ENCODE data around the gene TMEM217.

TMEM217 gene

GRCh38 chr6:37284781-37285180, 26.8 kb upstream of the TMEM217 start:
- Histone ChIP-seq H3K27me3 (ENCODE audit: low read length) (no peaks in the 10 kb centered on the region), H3K27ac (ENCODE audit: low read depth, low read length) (no peak overlapping the region), H3K36me3 (ENCODE audit: low read length) (no peaks in the 10 kb centered on the region), H2AFZ (ENCODE audit: low read depth, low read length, severe bottlenecking) (no peak overlapping the region), H4K20me1 (ENCODE audit: low read depth, low read length) (no peaks in the 10 kb centered on the region), H3K4me2 (ENCODE audit: low read depth, low read length, poor library complexity, severe bottlenecking) (no peak overlapping the region), H3K79me2 (ENCODE audit: insufficient read depth, low read length) (no peaks in the 10 kb centered on the region), H3F3A (ENCODE audit: insufficient read depth) (no peaks in the 10 kb centered on the region), H3K9me2 (replicated peaks; ENCODE audit: insufficient read depth, low read length) (no peaks in the 10 kb centered on the region), H3K4me3 (ENCODE audit: insufficient read depth, low read length, poor library complexity, severe bottlenecking) (no peak overlapping the region), H3K9me3 (ENCODE audit: insufficient read depth, low read length) (no peaks in the 10 kb centered on the region), H3K9ac (ENCODE audit: low read length) (no peak overlapping the region)
- no peak for TF ChIP-seq EZH2phosphoT487 (conservative IDR thresholded peaks at IDR 0.05; ENCODE audit: low read length)
- TF ChIP-seq CTCF (IDR thresholded peaks at IDR 0.05; ENCODE audit: insufficient read depth, low read length, poor library complexity, severe bottlenecking): no peak

- H3K27ac ChIP-seq (ENCODE audit: low read depth, low read length): no peak overlapping the region
- H3K9ac ChIP-seq (ENCODE audit: low read length): no peak overlapping the region
- H3K36me3 ChIP-seq (ENCODE audit: low read length): no peaks in the 10 kb centered on the region
- no peaks in the 10 kb centered on the region for H3K9me2 ChIP-seq (replicated peaks; ENCODE audit: insufficient read depth, low read length)
- H4K20me1 ChIP-seq (ENCODE audit: low read depth, low read length): no peaks in the 10 kb centered on the region
- H3K4me2 ChIP-seq (ENCODE audit: low read depth, low read length, poor library complexity, severe bottlenecking): no peak overlapping the region
- H3F3A ChIP-seq (ENCODE audit: insufficient read depth): no peaks in the 10 kb centered on the region
- no peak overlapping the region for H3K4me3 ChIP-seq (ENCODE audit: insufficient read depth, low read length, poor library complexity, severe bottlenecking)
- H3K27me3 ChIP-seq (ENCODE audit: low read length): no peaks in the 10 kb centered on the region
- no peaks in the 10 kb centered on the region for H3K79me2 ChIP-seq (ENCODE audit: insufficient read depth, low read length)
- TF ChIP-seq CTCF (IDR thresholded peaks at IDR 0.05; ENCODE audit: insufficient read depth, low read length, poor library complexity, severe bottlenecking): no peak
- no peaks in the 10 kb centered on the region for H3K9me3 ChIP-seq (ENCODE audit: insufficient read depth, low read length)
- no peak overlapping the region for H2AFZ ChIP-seq (ENCODE audit: low read depth, low read length, severe bottlenecking)
These were observed 25.8 kb upstream of the TMEM217 start for GRCh38 chr6:37283671-37284151.

GRCh38 chr6:37283268-37283667, 25.3 kb upstream of the TMEM217 start:
- no peak for TF ChIP-seq EZH2phosphoT487 (conservative IDR thresholded peaks at IDR 0.05; ENCODE audit: low read length)
- TF ChIP-seq CTCF (IDR thresholded peaks at IDR 0.05; ENCODE audit: insufficient read depth, low read length, poor library complexity, severe bottlenecking): no peak
- no peaks in the 10 kb centered on the region for H3K79me2 ChIP-seq (ENCODE audit: insufficient read depth, low read length)
- no peaks in the 10 kb centered on the region for H4K20me1 ChIP-seq (ENCODE audit: low read depth, low read length)
- no peaks in the 10 kb centered on the region for H3F3A ChIP-seq (ENCODE audit: insufficient read depth)
- no peaks in the 10 kb centered on the region for H3K9me3 ChIP-seq (ENCODE audit: insufficient read depth, low read length)
- H3K27me3 ChIP-seq (ENCODE audit: low read length): no peaks in the 10 kb centered on the region
- no peak overlapping the region for H3K27ac ChIP-seq (ENCODE audit: low read depth, low read length)
- no peaks in the 10 kb centered on the region for H3K9me2 ChIP-seq (replicated peaks; ENCODE audit: insufficient read depth, low read length)
- no peak overlapping the region for H3K9ac ChIP-seq (ENCODE audit: low read length)
- H3K4me3 ChIP-seq (ENCODE audit: insufficient read depth, low read length, poor library complexity, severe bottlenecking): no peak overlapping the region
- no peaks in the 10 kb centered on the region for H3K36me3 ChIP-seq (ENCODE audit: low read length)
- H2AFZ ChIP-seq (ENCODE audit: low read depth, low read length, severe bottlenecking): no peak overlapping the region
- no peak overlapping the region for H3K4me2 ChIP-seq (ENCODE audit: low read depth, low read length, poor library complexity, severe bottlenecking)

Measured in SU-DHL-6 (cell line).